ENCODE results near the gene XYLB. TPM values are rescaled to one million over a fixed set of nuclear protein-coding genes. Genes with fewer than 3 reads are reported as not detected.

Gene XYLB
- total and polyA plus RNA-seq, 2 of the 13 experiments (the other 11 are each of a cell fraction or from before 2014, with no cell fraction given), result 25.9 to 30.0 TPM

DNA sequence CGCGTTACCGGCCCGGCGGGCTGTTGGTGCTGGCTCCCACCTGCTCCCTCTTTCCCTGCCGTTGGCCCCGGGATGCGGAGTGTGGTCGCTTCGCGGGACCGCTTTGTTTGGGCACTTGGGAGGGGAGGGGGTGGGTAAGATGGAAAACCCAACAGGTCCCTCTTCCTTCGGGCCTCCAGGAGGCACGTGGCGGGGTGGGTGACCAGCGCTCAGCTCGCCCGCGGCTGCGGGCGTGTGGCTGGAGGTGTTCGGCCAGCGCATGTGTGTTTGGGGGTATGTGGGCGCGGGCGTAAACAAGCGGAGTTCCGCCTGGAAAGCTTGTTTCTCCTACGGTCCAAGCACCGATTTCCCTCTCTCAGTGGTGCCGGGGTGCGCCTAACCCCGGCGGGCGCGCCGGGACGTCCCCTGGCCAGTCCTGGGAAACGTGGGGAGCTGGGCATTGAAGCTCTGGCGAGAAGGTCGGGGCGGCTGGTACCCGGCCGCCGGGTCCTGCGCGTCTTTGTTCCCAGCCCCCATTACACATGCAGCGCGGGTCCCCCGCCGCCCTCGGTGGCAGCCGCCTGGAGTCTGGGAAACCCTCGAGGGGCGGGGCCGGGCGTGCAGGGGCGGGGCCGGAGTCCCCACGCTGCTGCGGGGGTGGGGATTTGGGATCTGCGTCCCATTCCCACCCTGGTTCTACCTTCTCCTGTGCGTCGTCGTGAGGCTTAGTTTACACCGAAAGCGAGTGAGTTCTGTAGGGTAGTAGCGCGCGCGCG lies 108.5 kb downstream of the XYLB start (continued):
- TF ChIP-seq, protein P1, sequence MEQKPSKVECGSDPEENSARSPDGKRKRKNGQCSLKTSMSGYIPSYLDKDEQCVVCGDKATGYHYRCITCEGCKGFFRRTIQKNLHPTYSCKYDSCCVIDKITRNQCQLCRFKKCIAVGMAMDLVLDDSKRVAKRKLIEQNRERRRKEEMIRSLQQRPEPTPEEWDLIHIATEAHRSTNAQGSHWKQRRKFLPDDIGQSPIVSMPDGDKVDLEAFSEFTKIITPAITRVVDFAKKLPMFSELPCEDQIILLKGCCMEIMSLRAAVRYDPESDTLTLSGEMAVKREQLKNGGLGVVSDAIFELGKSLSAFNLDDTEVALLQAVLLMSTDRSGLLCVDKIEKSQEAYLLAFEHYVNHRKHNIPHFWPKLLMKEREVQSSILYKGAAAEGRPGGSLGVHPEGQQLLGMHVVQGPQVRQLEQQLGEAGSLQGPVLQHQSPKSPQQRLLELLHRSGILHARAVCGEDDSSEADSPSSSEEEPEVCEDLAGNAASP (CRISPR knock-in tag; IDR thresholded peaks at IDR 0.05; ENCODE audit: borderline replicate concordance), result 0 out of 2 replicates have a peak, but pooled peaks have one; percentile 27
- TF ChIP-seq FOXP1 (IDR thresholded peaks at IDR 0.05) (no peak), FOXP1 (CRISPR knock-in tag; IDR thresholded peaks at IDR 0.05) (peak; percentile 46; the same call in 1 of the 2 replicates), GTF3A (CRISPR knock-in tag; conservative IDR thresholded peaks at IDR 0.05) (0 out of 2 replicates have a peak, but pooled peaks have one; percentile 57), NFE2L1 (CRISPR knock-in tag; IDR thresholded peaks at IDR 0.05; ENCODE audit: borderline replicate concordance) (no peak), TAF1 (CRISPR knock-in tag; IDR thresholded peaks at IDR 0.05) (peak; percentile 78), ZNF138 (CRISPR knock-in tag; IDR thresholded peaks at IDR 0.05; ENCODE audit: low read depth) (0 out of 2 replicates have a peak, but pooled peaks have one; percentile 52), ZNF891 (CRISPR knock-in tag; IDR thresholded peaks at IDR 0.05) (no peak), SMAD1 (CRISPR knock-in tag; IDR thresholded peaks at IDR 0.05; ENCODE audit: borderline replicate concordance, low read depth) (peak; percentile 29; the same call in 1 of the 2 replicates), ZNF562 (CRISPR knock-in tag; IDR thresholded peaks at IDR 0.05; ENCODE audit: borderline replicate concordance) (no peak), BCL6 (CRISPR knock-in tag; IDR thresholded peaks at IDR 0.05) (peak; percentile 53), FOXA1 (IDR thresholded peaks at IDR 0.05) (no peak), FOXA1 (CRISPR knock-in tag; IDR thresholded peaks at IDR 0.05) (0 out of 2 replicates have a peak, but pooled peaks have one; percentile 9), KAT7 (CRISPR knock-in tag; IDR thresholded peaks at IDR 0.05; ENCODE audit: borderline replicate concordance) (no peak; the same call in 1 of the 2 replicates), KDM2A (CRISPR knock-in tag; IDR thresholded peaks at IDR 0.05; ENCODE audit: borderline replicate concordance, low read depth) (peak; percentile 74; the same call in 1 of the 2 replicates), SMYD3 (CRISPR knock-in tag; IDR thresholded peaks at IDR 0.05) (0 out of 2 replicates have a peak, but pooled peaks have one; percentile 71), SATB2 (CRISPR knock-in tag; IDR thresholded peaks at IDR 0.05) (peak; percentile 19; the same call in 1 of the 2 replicates), ZBTB7B (CRISPR knock-in tag; IDR thresholded peaks at IDR 0.05) (peak; percentile 16; the same call in 1 of the 2 replicates), ZNF431 (CRISPR knock-in tag; IDR thresholded peaks at IDR 0.05; ENCODE audit: borderline replicate concordance, low read depth) (0 out of 2 replicates have a peak, but pooled peaks have one; percentile 19), SIN3A (IDR thresholded peaks at IDR 0.05; ENCODE audit: borderline replicate concordance, low read depth, low read length) (peak; percentile 79; the same call in 1 of the 2 replicates), ZNF792 (CRISPR knock-in tag; IDR thresholded peaks at IDR 0.05) (peak; percentile 70; the same call in 1 of the 2 replicates)
- TF ChIP-seq, protein P2, sequence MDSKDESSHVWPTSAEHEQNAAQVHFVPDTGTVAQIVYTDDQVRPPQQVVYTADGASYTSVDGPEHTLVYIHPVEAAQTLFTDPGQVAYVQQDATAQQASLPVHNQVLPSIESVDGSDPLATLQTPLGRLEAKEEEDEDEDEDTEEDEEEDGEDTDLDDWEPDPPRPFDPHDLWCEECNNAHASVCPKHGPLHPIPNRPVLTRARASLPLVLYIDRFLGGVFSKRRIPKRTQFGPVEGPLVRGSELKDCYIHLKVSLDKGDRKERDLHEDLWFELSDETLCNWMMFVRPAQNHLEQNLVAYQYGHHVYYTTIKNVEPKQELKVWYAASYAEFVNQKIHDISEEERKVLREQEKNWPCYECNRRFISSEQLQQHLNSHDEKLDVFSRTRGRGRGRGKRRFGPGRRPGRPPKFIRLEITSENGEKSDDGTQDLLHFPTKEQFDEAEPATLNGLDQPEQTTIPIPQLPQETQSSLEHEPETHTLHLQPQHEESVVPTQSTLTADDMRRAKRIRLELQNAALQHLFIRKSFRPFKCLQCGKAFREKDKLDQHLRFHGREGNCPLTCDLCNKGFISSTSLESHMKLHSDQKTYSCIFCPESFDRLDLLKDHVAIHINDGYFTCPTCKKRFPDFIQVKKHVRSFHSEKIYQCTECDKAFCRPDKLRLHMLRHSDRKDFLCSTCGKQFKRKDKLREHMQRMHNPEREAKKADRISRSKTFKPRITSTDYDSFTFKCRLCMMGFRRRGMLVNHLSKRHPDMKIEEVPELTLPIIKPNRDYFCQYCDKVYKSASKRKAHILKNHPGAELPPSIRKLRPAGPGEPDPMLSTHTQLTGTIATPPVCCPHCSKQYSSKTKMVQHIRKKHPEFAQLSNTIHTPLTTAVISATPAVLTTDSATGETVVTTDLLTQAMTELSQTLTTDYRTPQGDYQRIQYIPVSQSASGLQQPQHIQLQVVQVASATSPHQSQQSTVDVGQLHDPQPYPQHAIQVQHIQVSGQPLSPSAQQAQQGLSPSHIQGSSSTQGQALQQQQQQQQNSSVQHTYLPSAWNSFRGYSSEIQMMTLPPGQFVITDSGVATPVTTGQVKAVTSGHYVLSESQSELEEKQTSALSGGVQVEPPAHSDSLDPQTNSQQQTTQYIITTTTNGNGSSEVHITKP (CRISPR knock-in tag; IDR thresholded peaks at IDR 0.05; ENCODE audit: low read depth), result peak; percentile 63; the same call in 1 of the 2 replicates
- TF ChIP-seq, protein P3, sequence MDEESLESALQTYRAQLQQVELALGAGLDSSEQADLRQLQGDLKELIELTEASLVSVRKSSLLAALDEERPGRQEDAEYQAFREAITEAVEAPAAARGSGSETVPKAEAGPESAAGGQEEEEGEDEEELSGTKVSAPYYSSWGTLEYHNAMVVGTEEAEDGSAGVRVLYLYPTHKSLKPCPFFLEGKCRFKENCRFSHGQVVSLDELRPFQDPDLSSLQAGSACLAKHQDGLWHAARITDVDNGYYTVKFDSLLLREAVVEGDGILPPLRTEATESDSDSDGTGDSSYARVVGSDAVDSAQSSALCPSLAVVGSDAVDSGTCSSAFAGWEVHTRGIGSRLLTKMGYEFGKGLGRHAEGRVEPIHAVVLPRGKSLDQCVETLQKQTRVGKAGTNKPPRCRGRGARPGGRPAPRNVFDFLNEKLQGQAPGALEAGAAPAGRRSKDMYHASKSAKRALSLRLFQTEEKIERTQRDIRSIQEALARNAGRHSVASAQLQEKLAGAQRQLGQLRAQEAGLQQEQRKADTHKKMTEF (CRISPR knock-in tag; IDR thresholded peaks at IDR 0.05), result peak; percentile 70; the same call in 1 of the 2 replicates
- TF ChIP-seq, protein P4, sequence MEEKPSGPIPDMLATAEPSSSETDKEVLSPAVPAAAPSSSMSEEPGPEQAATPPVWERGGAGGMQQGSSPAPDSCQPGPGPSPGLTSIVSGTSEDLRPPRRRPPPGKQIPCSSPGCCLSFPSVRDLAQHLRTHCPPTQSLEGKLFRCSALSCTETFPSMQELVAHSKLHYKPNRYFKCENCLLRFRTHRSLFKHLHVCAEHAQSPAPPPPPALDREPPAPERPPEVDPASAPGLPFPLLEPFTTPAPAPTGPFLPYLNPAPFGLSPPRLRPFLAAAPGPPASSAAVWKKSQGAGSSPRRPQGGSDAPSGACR (CRISPR knock-in tag; IDR thresholded peaks at IDR 0.05), result 0 out of 2 replicates have a peak, but pooled peaks have one; percentile 8

Data from HepG2 (cell line).